ENCODE results near the gene ADGRG1.

Gene ADGRG1

DNA sequence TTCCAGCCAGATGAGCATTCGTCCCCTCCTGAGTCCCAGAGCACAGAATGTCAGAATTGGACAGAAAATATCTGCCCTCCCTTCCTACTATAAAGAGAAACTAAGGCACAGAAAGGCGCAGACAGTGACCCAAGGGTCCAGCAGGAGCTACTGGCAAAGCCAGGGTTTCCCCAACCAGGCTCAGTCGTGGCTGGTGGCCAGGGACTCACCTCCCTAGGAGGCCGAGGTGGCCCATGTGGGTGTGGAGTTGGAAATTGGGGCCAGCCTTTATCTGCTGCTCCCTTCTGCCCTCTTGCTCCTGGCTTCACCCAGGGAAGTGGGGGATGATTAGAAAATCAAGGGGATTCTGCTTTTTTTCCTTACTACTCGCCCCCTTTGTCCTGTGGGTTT, 67.2 kb downstream of the ADGRG1 start:
- Histone ChIP-seq H3K4me2 (ENCODE audit: low read depth, low read length) (no peak overlapping the region), H3K9me3 (replicated peaks; ENCODE audit: insufficient read depth, low read length) (no peaks in the 10 kb centered on the region), H4K20me1 (ENCODE audit: insufficient read depth, low read length) (no peaks in the 10 kb centered on the region), H3K9me2 (replicated peaks; ENCODE audit: insufficient read depth, low read length) (no peaks in the 10 kb centered on the region), H3F3A (ENCODE audit: insufficient read depth, low read length) (no peaks in the 10 kb centered on the region), H3K4me1 (ENCODE audit: low read length) (no peaks in the 10 kb centered on the region), H2AFZ (ENCODE audit: low read length) (no peak overlapping the region), H3K36me3 (replicated peaks; ENCODE audit: insufficient read depth, low read length) (no peaks in the 10 kb centered on the region), H3K9ac (ENCODE audit: low read length) (no peak overlapping the region), H3K4me3 (ENCODE audit: low read length) (no peak overlapping the region), H3K27me3 (replicated peaks; ENCODE audit: insufficient read depth, low read length) (no peaks in the 10 kb centered on the region), H3K79me2 (ENCODE audit: low read length) (no peaks in the 10 kb centered on the region), H3K27ac (ENCODE audit: low read length) (no peak overlapping the region)
- TF ChIP-seq, protein P1, sequence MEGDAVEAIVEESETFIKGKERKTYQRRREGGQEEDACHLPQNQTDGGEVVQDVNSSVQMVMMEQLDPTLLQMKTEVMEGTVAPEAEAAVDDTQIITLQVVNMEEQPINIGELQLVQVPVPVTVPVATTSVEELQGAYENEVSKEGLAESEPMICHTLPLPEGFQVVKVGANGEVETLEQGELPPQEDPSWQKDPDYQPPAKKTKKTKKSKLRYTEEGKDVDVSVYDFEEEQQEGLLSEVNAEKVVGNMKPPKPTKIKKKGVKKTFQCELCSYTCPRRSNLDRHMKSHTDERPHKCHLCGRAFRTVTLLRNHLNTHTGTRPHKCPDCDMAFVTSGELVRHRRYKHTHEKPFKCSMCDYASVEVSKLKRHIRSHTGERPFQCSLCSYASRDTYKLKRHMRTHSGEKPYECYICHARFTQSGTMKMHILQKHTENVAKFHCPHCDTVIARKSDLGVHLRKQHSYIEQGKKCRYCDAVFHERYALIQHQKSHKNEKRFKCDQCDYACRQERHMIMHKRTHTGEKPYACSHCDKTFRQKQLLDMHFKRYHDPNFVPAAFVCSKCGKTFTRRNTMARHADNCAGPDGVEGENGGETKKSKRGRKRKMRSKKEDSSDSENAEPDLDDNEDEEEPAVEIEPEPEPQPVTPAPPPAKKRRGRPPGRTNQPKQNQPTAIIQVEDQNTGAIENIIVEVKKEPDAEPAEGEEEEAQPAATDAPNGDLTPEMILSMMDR (IDR thresholded peaks at IDR 0.05; ENCODE audit: low read length), result no peak
- no peak for TF ChIP-seq EZH2phosphoT487 (IDR thresholded peaks at IDR 0.05; ENCODE audit: low read length)
- no peak for TF ChIP-seq EZH2 (optimal IDR thresholded peaks at IDR 0.05; ENCODE audit: low read depth, low read length)
- no peak for DNase-seq

DNA sequence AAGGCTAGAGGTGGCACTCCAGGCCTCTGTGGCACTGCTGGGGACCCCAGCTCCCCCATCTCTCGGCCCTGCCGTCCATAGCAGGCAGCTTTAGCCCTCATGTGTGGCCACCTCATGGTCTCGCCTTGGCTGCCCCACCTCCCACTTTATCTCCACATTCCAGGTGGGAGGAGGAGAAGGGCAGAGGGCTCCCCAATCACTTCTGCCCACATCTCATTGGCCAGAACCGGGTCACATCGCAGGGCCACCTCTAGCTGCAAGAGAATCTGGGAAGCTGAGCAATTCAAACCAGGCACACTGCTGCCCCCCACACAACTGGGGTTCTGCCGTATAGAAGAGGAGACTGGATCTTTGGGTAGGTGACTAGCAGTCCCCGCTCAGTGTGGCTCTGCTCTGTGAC, 67.8 kb downstream of the ADGRG1 start:
- Histone ChIP-seq H3K27me3 (replicated peaks; ENCODE audit: insufficient read depth, low read length) (no peaks in the 10 kb centered on the region), H3K9me3 (replicated peaks; ENCODE audit: insufficient read depth, low read length) (no peaks in the 10 kb centered on the region), H3K9me2 (replicated peaks; ENCODE audit: insufficient read depth, low read length) (no peaks in the 10 kb centered on the region), H2AFZ (ENCODE audit: low read length) (no peak overlapping the region), H3K79me2 (ENCODE audit: low read length) (no peaks in the 10 kb centered on the region), H3K27ac (ENCODE audit: low read length) (no peak overlapping the region), H4K20me1 (ENCODE audit: insufficient read depth, low read length) (no peaks in the 10 kb centered on the region), H3K36me3 (replicated peaks; ENCODE audit: insufficient read depth, low read length) (no peaks in the 10 kb centered on the region), H3K4me2 (ENCODE audit: low read depth, low read length) (no peak overlapping the region), H3K4me3 (ENCODE audit: low read length) (no peak overlapping the region), H3K4me1 (ENCODE audit: low read length) (no peaks in the 10 kb centered on the region), H3F3A (ENCODE audit: insufficient read depth, low read length) (no peaks in the 10 kb centered on the region), H3K9ac (ENCODE audit: low read length) (no peak overlapping the region)
- TF ChIP-seq, protein P1 (IDR thresholded peaks at IDR 0.05; ENCODE audit: low read length), result no peak
- TF ChIP-seq EZH2 (optimal IDR thresholded peaks at IDR 0.05; ENCODE audit: low read depth, low read length) (no peak), EZH2phosphoT487 (IDR thresholded peaks at IDR 0.05; ENCODE audit: low read length) (no peak)
- DNase-seq, result no peak

DNA sequence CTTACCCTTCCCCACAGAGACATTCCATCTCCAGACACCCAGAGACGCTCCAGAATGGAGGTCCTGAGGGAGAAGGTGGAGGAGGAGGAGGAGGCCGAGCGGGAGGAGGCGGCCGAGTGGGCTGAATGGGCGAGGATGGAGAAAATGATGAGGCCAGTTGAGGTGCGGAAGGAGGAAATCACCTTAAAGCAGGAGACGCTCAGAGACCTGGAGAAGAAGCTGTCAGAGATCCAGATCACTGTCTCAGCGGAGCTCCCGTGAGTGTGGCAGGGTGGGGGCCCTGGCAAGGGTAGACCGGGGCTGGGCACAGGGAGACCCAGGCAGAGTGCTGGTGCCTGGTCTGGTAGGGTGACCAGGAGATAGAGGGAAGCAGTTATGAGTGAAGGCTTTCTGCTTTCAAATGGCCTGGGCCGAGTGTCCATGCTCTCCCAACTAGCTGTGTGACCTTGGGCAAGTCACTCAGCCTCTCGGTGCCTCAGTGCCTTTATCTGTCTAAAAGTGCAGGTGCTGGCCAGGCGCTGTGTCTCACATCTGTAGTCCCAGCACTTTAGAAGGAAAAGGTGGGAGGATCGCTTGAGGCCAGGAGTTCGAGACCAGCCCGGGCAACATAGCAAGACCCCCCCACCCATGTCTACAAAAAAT, 69.6 kb downstream of the ADGRG1 start:
- H3K36me3 ChIP-seq (replicated peaks; ENCODE audit: insufficient read depth, low read length), result no peaks in the 10 kb centered on the region
- H3K4me2 ChIP-seq (ENCODE audit: low read depth, low read length), result no peak overlapping the region
- no peak overlapping the region for H3K4me3 ChIP-seq (ENCODE audit: low read length)
- H3K27ac ChIP-seq (ENCODE audit: low read length), result no peak overlapping the region
- H3K9ac ChIP-seq (ENCODE audit: low read length), result no peak overlapping the region
- TF ChIP-seq EZH2 (optimal IDR thresholded peaks at IDR 0.05; ENCODE audit: low read depth, low read length) (no peak), EZH2phosphoT487 (IDR thresholded peaks at IDR 0.05; ENCODE audit: low read length) (no peak)
- TF ChIP-seq, protein P1 (IDR thresholded peaks at IDR 0.05; ENCODE audit: low read length), result no peak
- no peak overlapping the region for H2AFZ ChIP-seq (ENCODE audit: low read length)
- H3K9me2 ChIP-seq (replicated peaks; ENCODE audit: insufficient read depth, low read length), result no peaks in the 10 kb centered on the region
- H3K27me3 ChIP-seq (replicated peaks; ENCODE audit: insufficient read depth, low read length), result no peaks in the 10 kb centered on the region
- H4K20me1 ChIP-seq (ENCODE audit: insufficient read depth, low read length), result no peaks in the 10 kb centered on the region
- H3F3A ChIP-seq (ENCODE audit: insufficient read depth, low read length), result no peaks in the 10 kb centered on the region
- no peaks in the 10 kb centered on the region for H3K79me2 ChIP-seq (ENCODE audit: low read length)
- DNase-seq, result no peak
- no peaks in the 10 kb centered on the region for H3K9me3 ChIP-seq (replicated peaks; ENCODE audit: insufficient read depth, low read length)
- no peaks in the 10 kb centered on the region for H3K4me1 ChIP-seq (ENCODE audit: low read length)
